Loucy (cell line): ENCODE results near the gene NOTCH3.

ENCODE experiments used
- CTCF ChIP-seq: fragments of 200-600 bp; sonication (generic); conservative IDR thresholded peaks from 2 replicates; pipeline ENCODE4 v1.5.1; 2014; ENCODE audit warnings: mild to moderate bottlenecking, antibody characterized with exemption, low read length
- EZH2phosphoT487 ChIP-seq: fragments of 200-600 bp; IDR thresholded peaks from 2 replicates; pipeline ENCODE4 v1.6.1; 2018; ENCODE audit warnings: antibody characterized with exemption, mild to moderate bottlenecking, moderate library complexity, borderline replicate concordance

GRCh38 chr19:15180451-15181390, 20.1 kb downstream of the NOTCH3 start:
- no peak for TF ChIP-seq CTCF
- no peak for TF ChIP-seq EZH2phosphoT487
